WERI-Rb-1 (cell line): Measurements from ENCODE around the gene PLCG2.

Source experiments
- DNase-seq: peaks from one replicate; pipeline ENCODE4 v3.0.0-alpha.2; 2020
- H3K27ac ChIP-seq: fragments of 250-450 bp; sonication (Bioruptor Pico); 2 replicates; pipeline ENCODE4 v1.5.1; 2020; ENCODE audit warnings: mild to moderate bottlenecking, moderate library complexity
- H3K27me3 ChIP-seq: fragments of 250-450 bp; sonication (Bioruptor Pico); 2 replicates; pipeline ENCODE4 v1.5.1; 2021; ENCODE audit warnings: mild to moderate bottlenecking, low read depth, moderate library complexity; ENCODE audit not compliant: insufficient read depth, severe bottlenecking
- H3K36me3 ChIP-seq: fragments of 250-450 bp; sonication (Bioruptor Pico); 2 replicates; pipeline ENCODE4 v1.5.1; 2020; ENCODE audit warnings: mild to moderate bottlenecking, moderate library complexity
- H3K4me3 ChIP-seq: 2 replicates; pipeline ENCODE4 v1.5.1; 2011; ENCODE audit warnings: low read depth, mild to moderate bottlenecking, control low read depth, low read length
- H3K9me3 ChIP-seq: fragments of 250-450 bp; sonication (Bioruptor Pico); 2 replicates; pipeline ENCODE4 v1.5.1; 2021; ENCODE audit warnings: mild to moderate bottlenecking, moderate library complexity; ENCODE audit not compliant: severe bottlenecking
- TF ChIP-seq, protein P1 (sequence below): IDR thresholded peaks from 2 replicates; pipeline ENCODE4 v1.5.1; 2011; ENCODE audit warnings: low read depth, mild to moderate bottlenecking, control low read depth, inconsistent platforms, low read length

The PLCG2 gene

GRCh38 chr16:81778861-81779535 is at the start of gene PLCG2:
PLCG2 (plus strand) TSS chr16:81779291; CDS start chr16:81785990, 6,699 bp downstream.
- no peak within 1 kb of the TSS for H3K27ac ChIP-seq
- DNase-seq = peak; percentile 48
- no peaks in the 10 kb centered on the region for H3K9me3 ChIP-seq
- H3K4me3 ChIP-seq = peak within 1 kb of the TSS; percentile 47
- H3K27me3 ChIP-seq = peaks cover 5% of the 10 kb centered on the region
- no peaks in the 10 kb centered on the region for H3K36me3 ChIP-seq
- TF ChIP-seq, protein P1, sequence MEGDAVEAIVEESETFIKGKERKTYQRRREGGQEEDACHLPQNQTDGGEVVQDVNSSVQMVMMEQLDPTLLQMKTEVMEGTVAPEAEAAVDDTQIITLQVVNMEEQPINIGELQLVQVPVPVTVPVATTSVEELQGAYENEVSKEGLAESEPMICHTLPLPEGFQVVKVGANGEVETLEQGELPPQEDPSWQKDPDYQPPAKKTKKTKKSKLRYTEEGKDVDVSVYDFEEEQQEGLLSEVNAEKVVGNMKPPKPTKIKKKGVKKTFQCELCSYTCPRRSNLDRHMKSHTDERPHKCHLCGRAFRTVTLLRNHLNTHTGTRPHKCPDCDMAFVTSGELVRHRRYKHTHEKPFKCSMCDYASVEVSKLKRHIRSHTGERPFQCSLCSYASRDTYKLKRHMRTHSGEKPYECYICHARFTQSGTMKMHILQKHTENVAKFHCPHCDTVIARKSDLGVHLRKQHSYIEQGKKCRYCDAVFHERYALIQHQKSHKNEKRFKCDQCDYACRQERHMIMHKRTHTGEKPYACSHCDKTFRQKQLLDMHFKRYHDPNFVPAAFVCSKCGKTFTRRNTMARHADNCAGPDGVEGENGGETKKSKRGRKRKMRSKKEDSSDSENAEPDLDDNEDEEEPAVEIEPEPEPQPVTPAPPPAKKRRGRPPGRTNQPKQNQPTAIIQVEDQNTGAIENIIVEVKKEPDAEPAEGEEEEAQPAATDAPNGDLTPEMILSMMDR = no peak

DNA sequence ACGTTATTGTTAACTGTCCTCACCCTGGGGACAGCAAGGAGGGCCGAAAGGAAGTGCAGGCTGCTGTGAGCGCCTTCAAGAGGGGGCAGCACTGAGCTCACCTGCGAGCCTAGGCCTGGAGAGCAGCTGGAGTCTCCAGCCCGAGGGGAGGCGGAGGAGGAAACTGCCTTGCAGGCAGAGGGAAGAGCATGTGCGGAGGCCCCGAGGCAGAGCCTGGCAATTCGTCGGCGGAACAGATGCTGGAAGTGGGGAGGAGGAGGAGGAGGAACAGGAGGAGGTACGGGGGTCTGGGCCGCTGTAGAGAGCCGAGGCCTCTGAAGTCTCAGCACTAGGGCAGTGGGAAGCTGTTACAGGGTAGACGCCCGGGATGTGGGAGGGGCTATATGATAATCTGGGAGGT is 49.6 kb upstream of the PLCG2 start:
- DNase-seq = no peak
- Histone ChIP-seq H3K27ac (no peak overlapping the region), H3K36me3 (no peaks in the 10 kb centered on the region), H3K9me3 (no peaks in the 10 kb centered on the region), H3K4me3 (no peak overlapping the region), H3K27me3 (no peaks in the 10 kb centered on the region)
- TF ChIP-seq, protein P1 = no peak

DNA sequence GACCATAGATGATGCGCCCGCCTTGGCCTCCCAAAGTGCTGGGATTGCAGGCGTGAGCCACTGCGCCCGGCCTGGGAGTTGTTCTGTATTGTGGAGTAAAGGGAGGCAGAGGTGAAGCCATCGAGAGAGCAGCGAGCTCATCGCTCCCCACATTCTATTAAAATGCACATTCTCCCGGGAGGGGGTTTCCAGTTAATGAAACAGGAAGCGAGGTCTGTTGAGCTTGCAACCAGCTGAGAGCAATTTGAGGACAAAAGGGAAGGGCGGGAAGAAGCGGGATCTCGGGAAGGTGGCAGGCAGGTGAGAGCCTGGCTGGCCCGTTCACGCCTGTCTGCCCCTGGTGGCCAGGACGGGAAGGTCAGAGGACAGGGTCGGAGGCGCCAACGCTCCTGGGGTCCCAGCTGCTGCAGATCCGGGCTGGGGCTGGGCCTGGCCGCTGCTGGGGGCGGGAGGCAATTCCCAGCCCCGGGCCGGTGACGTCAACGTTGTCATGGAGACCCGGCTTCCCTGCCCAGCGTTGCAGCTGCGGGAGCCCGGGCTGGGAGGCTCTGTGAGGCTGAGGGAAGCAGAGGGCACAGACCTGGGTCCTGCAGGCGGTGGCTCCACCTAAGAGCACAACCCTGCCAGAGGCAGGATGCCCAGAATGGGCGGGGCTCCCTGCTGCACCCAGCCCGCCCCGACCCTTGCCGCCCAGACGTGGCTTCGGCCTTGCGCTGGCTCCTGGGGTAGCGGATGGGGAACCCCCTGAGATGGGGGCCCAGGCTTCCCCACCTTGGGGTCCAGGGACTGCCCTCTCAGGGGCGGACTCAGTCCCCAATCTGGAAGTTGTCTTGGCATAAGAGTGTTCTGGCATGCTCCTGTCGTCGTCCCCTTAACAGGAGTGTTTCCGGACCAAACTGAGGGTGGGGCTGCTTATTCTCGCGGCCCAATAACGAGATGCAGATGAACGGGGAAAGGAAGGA is 48.7 kb upstream of the PLCG2 start:
- DNase-seq = peak; percentile 73
- TF ChIP-seq, protein P1 = peak; percentile 69
- Histone ChIP-seq H3K9me3 (no peaks in the 10 kb centered on the region), H3K27ac (no peak overlapping the region), H3K27me3 (no peaks in the 10 kb centered on the region), H3K36me3 (no peaks in the 10 kb centered on the region), H3K4me3 (peak overlapping the region; percentile 4; the same call in 1 of the 2 replicates)

DNA sequence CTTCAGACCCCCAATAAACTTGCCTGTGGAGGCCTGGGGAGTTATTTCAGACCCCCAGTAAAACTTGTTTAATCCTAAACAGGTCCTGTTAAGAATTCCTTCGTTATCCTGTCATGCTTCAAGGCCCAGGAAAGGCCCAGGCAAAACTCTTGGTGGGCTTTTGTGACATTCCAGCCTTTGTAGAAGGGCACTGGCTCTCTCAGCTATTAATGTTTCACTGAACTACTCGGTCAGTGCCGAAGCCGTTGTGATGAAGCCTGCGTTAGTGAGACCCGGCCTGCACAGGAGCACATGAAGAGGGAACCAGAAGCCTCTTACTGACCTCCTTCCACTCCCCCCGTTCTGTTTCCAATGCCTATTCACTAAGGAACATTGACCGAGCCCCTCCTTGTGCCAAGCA is 47.4 kb upstream of the PLCG2 start:
- TF ChIP-seq, protein P1 = no peak
- H3K27ac ChIP-seq = no peak overlapping the region
- no peaks in the 10 kb centered on the region for H3K27me3 ChIP-seq
- H3K4me3 ChIP-seq = no peak overlapping the region
- H3K9me3 ChIP-seq = no peaks in the 10 kb centered on the region
- no peaks in the 10 kb centered on the region for H3K36me3 ChIP-seq
- no peak for DNase-seq

GRCh38 chr16:81732699-81733098 is 46.4 kb upstream of the PLCG2 start:
- Histone ChIP-seq H3K27me3 (no peaks in the 10 kb centered on the region), H3K4me3 (no peak overlapping the region), H3K27ac (no peak overlapping the region), H3K9me3 (no peaks in the 10 kb centered on the region), H3K36me3 (no peaks in the 10 kb centered on the region)
- TF ChIP-seq, protein P1 = no peak
- DNase-seq = no peak
